HG03045 (cell line): ENCODE measurements around the gene JAKMIP2.
"Not testable (repeated sequence)": the region's sequence is repeated elsewhere in the genome, so short reads cannot be mapped to it uniquely, and the experiment has no call there.

ENCODE experiments used
- ATAC-seq: cut with Tn5 transposase; IDR thresholded peaks from one replicate; pipeline ENCODE4 v1.9.1; 2021; ENCODE audit warnings: mild to moderate bottlenecking, moderate library complexity; ENCODE audit not compliant: unreplicated experiment

The JAKMIP2 gene

DNA sequence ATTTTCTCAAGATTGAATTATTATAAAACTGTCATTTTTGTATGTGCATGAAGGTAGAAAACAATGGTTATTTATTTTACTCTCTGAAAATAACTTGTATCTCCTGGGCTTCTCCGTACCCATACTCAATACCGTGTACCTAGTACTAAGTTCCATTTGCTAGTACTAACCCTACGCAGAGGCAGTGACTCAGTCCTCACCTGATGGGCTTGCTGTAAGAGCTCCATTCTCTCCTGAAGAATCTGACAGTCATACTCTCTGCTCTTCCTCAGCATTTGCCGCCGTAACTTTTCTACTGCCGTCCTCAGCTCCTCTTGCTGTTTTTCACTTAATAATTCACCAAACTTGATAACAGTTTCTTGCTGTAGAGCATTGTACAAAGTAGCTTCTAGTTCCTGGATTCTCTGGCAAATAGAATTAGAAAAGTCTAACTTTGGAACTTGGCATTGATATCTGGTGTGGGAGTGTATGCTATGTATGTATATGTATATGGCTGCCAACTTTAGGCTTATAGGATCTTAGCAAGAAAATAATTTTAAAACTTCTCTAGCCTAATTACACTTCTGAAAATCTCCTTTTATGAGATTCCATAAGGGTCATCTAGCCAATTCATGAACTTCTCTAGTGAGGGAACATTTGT, 164.7 kb downstream of the JAKMIP2 start:
- no peak for ATAC-seq

DNA sequence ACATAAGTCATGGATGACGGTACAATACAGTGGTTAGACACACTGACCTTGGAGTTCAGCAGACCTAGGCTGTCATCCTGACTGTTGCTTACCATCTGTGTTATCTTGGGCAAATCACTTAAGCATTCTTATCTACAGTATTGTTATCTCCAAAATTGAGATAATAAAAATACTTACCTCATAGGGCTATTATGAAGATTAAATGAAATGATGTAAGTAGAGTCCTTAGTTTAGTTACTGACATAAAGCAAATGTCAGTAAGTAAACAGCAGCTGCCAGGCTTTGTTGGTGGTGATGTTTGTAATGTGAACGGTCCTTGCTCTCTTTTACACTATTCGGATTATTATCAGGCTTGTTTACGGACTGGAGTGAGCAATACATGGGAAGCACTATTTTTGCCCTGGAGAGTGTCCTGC, 165.3 kb downstream of the JAKMIP2 start:
- no peak for ATAC-seq

DNA sequence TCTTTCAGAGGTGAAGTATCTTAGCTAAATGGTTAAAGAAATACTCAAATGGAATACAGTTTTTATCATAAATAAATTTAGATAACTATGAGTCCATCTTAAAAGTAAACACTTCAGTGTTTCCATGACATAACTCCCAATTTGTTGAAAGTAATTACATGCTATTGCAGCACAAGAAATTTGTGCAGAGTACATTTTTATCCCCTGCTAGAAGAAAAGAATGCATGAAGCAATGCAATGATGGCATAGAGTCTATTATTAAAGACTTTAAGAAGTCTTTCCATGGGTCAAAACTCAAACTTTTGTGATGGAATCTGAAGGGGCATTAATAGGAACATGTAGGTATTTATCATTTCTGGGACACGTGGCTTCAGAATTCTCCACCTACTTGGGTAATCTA, 166.1 kb downstream of the JAKMIP2 start:
- no peak for ATAC-seq

DNA sequence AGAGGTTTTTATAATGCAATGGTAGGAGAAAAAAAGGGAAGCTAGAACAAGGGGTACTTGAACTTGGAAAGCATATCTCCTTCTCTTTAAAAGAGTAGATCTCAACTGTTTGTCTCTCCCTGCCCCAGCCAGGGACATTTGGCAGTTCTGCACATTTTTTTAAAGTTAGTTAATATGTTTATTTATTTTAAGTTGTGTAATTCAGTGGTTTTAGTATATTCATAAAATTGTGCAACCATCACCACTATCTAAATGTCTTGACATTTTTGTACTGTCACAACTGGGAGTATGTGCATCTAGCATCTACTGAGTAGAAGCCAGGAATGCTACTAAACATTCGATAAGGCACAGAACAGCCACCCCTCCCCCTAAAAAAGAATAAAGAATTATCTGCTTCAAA, 169.2 kb downstream of the JAKMIP2 start:
- no peak for ATAC-seq

DNA sequence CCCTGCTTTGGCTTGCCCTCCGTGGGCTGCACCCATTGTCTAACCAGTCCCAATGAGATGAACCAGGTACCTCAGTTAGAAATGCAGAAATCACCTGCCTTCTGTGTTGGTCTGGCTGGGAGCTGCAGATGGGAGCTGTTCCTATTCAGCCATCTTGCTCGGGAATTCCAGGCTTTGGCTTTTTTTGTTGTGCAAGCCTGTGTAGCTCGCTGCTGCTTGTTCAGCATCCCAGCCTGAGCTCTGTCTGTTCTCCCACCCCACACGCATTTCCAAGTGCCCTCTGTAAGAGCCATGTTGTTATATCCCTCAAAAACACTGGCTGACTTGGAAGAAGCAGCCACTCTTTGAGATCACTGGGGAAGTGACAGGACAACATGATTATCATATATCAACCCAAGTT, 171.0 kb downstream of the JAKMIP2 start:
- ATAC-seq = no peak

DNA sequence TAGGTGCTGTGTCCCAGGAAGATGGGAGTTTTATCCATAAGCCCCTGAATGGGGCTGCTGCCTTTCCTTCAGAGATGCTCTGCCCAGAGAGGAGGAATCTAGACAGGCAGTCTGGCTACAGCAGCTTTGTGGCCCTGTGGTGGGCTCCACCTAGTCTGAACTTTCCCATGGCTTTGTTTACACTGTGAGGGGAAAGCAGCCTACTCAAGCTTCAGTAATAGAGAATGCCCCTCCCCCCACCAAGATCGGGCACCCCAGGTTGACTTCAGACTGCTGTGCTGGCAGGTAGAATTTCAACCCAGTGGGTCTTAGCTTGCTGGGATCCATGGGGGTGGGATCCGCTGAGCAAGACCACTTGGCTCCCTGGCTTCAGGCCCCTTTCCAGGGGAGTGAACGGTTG, 171.7 kb downstream of the JAKMIP2 start:
- ATAC-seq = no peak

DNA sequence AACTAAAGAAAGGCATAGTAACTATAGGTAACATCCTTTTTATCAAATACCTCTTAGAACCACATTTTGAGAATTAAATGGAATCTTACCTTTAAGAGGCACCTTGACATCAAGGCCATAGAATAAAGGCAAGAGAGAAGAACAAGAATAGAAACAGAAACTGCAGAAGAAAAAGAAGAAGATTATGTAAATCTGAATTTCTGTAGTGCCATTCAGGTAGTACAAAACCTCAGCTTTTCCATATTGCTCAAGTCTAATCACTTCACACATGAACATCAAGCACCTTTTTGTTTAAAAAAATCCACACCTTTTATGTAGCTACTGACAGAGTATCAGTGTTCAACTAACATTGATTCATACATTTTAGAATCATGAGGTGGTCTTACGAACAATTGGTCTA, 180.9 kb downstream of the JAKMIP2 start:
- no peak for ATAC-seq

DNA sequence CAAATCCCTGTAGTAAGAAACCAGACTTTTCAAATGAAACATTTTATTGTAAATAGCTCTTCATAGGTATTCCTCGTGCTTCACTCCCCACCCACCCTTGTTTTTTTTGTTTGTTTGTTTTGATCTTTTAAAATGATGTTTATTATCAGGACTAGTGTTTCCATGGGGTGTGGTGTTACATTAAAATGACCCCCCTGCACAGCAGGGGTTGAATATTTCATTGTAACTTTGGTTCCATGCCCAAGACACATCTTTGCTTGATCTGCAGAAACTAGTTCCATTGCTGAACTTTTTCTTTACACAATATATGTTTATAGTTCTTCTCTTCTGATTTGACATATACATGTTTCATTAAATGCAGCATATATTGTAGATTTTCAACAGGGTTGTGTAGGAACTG, 191.4 kb downstream of the JAKMIP2 start:
- no peak for ATAC-seq

DNA sequence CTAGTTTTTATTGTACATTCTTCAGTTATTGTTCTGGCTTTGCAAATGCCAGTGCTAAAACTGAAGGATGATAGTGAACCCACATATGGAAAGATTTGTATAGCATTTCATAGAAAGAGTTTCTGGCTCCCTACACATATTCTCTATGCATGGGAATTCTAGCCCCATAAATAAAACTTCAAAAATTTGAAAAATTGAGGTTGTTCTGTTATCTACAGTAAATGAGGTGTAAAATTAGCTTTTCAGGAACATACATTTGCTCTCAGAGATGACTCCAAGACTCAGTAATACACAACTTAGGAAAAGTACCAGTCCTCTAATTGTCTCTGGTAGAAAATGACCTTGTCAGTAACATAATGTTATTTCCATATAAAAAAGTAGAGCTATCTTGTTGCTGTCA, 192.4 kb downstream of the JAKMIP2 start:
- no peak for ATAC-seq

DNA sequence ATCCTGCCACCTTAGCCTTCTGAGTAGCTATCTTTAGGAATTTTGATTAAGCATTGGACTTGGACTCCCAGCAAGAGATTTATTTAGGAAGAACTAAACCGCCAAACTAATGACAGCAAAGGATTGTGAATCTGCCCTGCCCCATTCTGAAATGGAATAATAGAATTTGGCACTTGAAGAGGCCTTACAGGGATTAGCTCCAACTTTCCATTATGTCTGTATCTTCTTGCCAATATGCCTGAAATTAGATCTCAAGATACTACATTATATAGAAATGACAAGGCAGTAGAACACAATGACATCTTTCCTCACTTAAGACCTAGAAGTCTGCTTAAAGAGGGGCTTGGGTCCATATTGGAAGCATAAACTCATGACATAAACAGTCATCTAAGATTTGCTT, 195.7 kb downstream of the JAKMIP2 start:
- no peak for ATAC-seq

DNA sequence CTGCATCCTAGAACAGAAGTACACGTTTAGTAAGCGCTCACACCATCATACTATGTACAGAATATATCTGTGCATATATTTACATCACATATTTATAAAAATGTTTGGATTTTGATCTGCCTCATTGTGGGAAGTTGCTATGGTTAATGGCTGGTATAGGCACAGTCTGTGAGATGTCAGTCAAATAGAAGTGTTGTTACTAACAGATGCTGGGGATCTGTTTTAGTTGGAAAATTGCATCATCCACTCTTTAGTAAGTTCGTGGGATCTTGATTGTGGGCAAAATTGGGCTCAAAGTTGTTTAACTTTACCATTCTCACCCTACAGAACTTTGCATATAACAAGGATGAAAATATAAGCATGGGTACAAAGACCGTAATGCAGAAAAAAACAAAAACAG, 196.3 kb downstream of the JAKMIP2 start:
- no peak for ATAC-seq

DNA sequence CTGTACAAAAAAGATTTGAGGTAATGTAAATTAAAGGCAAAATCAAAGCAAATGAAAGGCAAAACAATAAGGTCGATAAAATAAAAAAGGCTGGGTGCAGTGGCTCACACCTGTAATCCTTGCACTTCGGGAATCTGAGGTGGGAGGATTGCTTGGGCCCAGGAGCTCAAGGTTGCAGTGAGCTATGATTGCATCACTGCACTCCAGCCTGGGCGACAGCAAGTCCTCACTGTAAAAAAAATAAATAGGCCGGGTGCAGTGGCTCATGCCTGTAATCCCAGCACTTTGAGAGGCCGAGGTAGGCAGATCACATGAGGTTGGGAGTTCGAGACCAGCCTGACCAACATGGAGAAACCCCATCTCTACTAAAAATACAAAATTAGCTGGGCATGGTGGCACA, 200.3 kb downstream of the JAKMIP2 start:
- ATAC-seq = not testable (repeated sequence)

DNA sequence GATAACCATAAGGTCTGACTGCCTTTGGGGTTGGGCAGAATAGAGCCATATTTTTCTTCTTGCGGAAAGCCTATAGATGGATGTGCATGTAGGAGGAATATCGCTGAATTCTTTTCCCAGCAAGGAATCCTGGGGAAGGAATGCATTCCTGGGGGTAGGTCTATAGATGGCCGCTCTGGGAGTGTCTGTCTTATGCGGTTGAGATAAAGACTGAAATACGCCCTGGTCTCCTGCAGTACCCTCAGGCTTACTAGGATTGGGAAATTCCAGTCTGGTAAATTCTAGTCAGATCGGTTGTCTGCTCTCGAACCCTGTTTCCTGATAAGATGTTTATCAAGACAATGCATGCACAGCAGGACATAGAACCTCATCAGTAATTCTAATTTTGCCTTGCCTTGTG, 202.1 kb downstream of the JAKMIP2 start:
- not testable (repeated sequence) for ATAC-seq

DNA sequence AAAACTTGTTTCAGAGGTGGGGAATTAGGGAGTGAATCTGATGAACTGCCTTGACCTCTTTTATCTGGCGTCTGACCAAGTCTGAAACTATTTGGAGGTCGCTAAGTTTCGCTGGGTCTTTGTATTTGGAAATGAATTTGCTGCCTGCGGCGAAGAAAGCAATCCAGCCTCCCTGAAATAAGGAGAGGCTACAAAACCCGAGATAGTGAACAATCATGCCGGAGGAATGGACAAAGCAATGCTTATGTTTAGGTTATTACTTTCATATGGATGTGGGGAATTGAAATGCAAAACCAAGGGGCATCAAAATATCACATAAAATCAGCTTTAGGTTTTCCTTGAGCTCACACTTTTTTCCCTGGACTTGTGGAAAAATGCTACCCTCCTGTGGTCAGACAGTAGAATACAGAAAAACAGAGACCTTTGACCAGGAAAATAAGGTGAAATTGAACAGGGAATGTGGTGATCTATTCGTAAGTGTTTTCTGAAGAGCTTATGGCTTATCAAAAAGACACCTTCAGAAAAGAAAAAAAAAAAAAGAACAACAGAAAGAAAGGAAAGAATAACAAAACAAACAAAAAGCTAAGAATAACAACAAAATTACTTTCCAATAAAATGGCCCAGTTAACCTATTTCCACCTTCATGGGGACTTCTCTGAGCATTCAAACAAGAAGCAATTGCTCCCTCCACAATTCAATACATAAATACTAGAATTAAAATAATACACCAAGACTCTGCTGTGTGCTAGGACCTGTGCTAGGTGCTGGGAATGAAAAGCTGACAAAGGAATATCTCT, 204.1 kb downstream of the JAKMIP2 start:
- ATAC-seq = no peak

DNA sequence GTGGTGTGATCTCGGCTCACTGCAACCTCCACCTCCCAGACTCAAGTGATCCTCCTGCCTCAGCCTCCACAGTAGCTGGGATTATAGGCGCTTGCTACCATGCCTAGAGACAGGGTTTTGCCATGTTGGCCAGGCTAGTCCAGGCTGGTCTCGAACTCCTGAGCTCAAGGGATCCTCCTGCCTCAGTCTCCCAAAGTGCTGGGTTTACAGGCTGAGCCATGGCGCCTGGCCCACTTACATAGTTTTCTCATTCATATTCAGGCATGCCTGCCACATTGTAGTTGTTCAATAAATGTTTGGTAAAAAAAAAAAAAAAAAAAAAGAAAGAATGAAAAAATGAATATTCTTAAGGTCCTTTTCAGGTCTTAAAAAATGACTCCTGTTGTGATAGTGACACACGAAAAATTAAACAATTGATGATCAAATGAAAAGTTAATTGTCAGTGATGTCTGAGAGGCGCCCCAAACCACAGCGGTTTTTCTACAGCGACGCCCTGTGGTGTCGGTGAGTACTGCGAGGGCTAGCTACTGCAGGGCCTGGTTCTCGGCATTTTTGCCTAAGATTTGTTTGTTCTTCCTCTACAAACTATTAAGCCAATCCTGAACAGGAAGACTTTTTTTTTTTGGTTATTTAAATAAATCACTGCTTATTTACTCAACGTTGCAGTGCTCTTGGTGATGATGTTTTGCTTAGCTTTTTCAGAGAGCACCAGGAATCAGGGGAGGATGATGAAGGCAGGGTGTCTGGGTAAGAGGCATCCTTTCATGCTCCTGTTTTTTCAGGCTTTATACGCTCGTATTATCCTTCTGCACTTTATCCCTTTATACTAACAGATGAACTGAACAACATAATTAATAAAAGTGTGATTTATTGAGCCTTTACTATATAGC, 205.6 kb downstream of the JAKMIP2 start:
- no peak for ATAC-seq

DNA sequence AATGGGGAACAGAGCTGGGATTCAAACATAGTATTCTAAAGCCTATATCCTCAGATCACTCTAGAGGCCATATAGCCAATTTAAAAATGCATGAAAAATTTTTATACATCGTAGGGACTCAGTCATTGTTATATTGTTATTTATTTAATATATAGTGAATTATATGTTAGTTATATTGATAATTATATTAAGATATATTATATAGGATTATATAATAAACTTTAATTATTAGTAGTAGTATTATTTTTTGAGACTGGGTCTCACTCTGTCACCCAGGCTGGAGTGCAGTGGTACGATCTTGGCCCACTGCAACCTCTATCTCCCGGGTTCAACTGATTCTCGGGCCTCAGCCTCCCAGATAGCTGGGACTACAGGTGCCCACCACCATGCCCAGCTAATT, 206.9 kb downstream of the JAKMIP2 start:
- no peak for ATAC-seq

DNA sequence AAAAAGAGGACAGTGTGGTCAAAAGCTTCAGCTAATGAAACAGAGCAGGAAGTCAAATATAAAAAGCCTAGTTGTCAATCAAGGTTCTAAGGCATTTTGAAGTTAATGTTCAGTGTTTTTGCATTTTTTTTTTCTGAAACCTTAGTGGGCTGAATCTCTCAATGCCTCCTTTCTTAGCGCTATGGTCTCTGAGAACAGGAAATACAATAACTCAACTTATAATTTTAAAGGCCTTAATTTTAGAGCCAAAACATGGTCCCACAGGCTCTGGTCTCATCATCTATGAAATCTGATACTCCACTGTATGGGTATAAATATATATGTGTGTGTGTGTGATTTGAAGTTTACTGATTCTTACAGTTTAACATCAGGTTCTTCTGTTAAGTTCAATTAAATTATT, 209.3 kb downstream of the JAKMIP2 start:
- no peak for ATAC-seq

DNA sequence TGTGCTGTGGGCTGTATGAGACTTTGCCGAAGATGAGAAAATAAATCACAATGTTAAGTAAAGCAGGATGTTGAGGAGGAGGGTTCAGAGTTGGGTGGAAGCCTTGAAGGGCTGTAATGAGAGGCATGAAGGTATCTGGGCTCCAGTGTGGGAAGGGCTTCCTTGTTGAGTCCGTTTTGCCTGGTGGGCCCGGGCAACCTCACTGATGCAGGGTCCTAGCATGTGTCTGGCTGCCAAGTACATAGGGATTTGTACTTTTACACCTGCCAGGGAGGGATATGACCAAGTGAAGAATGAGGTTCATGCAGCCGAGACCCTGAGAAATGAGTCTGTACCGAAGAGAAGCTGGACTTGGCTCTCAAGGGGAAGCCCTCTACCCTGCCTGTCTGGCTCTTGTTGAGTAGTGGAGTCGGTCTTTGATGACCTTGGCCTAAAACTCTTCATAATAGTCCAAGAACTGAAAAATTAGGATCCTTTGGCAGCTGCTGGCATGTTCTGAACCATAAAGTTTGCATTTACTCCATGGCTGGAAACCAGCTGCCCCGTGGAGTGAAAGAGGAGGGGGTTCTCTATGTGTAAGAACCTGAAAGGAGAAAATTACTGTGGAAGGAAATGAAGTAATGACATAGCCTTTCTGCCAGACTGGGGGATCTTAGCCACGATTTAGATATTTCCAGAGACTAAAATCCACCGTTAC, 213.7 kb downstream of the JAKMIP2 start:
- no peak for ATAC-seq

DNA sequence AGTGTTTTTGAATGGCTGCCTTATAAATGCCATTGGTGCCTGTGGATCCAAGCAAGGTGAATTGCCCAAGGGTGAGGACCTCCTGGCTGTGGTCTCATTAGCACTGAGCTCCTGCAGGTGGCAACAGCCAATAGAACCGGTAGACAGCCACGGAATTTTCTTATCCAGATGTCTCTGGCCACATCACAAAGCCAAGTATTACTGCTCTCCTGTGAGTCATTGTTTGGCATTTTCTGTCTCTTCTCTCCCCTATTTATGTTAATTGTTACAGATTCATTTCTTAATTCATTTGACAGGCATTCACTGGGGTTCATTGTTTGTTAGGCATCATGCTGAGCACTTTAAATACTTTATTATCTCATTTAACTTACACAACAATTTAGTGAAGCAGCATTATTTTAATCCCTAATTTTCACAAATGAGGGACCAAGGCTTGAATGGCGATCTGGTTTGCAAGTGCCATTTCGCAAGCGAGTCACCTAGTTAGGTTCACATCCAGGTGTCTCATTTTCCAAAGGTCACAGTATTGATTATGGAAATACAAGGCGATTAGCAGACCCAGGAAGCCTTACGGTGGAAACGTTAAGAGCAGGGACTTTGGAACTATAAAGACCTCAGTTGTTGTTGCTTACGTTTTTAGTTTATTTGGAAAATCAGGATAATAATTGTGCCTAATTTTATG, 214.5 kb downstream of the JAKMIP2 start:
- no peak for ATAC-seq

DNA sequence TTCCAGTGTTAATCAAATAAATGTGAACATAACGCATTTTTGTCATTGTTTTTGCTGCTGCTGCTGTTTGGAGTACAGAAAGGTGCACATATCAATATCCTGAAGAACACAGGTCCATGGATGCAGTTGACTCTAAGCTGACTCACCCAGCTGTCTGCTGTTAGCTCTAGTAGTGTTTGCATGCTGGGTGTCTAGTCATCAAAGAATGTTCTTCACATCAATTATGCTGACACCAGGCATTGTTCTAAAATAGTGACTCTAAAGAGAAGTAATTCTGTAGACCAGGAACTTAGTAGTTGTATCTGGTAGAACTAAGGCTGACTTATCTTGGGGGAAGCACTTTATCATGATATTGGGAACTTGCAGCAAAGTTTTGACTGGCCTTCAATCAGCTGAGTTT, 217.0 kb downstream of the JAKMIP2 start:
- ATAC-seq = no peak

DNA sequence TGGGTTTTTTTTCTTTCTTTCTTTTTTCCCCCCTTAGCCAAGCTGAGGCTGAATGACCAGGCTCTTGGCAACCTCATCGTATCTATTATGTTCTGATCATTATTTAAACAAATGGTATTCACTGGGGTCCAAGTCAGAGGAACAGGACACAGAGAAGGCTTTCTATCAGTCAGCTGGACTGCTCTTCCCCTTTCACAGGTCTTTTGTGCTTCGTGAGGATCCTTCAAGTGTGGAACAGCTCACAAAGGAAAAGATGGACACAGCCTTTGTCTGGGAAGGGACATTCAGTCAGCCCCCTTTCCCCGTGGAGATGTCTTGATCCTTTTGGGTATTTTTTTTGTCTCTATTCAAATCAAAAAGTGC, 218.4 kb downstream of the JAKMIP2 start:
- no peak for ATAC-seq
